SK-N-DZ (cell line): Measurements from ENCODE around the gene KLHDC9.

ENCODE experiments used
- DNase-seq: peaks from one replicate; pipeline ENCODE4 v3.0.0-alpha.2; 2015; ENCODE audit warnings: low spot score
- small RNA-seq, 2 experiments: library from RNA; depleted of rRNA; stranded (forward); fragments of <200 nt; gene quantifications; one replicate each; pipeline ENCODE3, GENCODE V24; 2014

Gene KLHDC9

DNA sequence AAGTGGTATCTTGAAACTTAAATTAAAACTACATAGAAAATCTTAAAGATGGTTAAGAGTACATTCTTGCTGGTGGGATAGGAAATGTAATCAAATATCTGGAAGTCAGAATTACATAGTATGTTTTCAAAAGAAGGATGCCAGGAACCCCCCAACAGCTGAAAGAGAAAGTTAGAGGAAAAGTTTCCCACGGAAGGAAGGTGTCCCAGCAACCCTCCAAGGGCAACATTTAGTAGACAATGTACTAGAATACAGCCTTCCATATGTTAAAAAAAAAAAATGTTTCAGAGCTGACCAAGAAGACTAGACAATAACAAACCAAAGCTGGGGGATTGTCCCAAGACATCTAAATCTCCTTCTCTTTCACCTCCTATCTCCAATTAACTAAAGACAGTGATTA, 32.1 kb downstream of the KLHDC9 start:
- no peak for DNase-seq

GRCh38 chr1:161131523-161132409, 33.6 kb downstream of the KLHDC9 start:
- DNase-seq, result no peak

DNA sequence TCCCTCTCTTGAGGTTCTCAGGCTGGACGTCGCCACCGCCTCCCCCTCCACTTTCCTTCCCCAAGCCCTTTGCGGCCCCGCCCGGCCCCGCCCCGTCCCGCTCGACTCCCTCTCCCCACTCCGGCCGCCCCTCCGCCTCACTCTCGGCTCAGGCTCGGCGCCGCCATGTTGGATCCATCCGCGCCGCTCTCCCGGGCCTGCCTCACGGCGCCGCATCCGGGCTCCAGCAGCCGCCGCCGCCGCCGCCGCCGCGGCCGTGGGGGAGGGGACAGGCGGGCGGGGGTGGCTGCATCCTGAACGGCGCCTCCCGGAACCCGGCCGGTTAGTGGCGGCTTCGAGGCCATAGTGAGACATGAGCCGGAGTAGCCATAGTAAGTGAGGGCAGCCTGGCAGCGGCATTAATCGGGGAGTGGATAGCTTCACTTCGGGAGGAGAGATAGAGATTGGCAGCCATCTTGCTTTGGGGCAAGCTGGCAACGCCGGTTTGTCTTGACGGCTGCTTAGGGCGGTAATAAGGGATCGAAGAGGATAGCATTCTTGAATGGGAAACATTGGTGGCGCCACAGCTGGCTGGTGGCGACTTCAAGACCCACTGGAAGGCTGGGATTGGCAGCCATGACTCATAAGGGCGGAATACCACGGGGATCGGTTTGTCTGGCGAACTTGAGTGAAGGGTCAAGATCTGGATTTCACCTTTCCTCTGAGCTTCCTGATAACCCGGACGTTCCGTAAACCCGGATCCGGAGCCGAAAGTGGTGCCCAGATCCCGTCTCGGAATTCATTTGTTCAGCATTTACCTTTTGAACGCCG, 34.5 kb downstream of the KLHDC9 start, which contains the start of gene DEDD:
DEDD (minus strand) TSS at position 258 of the 810 bp plus-strand sequence. CDS start 8,205 bp downstream, outside the sequence.
- DNase-seq, result peak; percentile 99

- DNase-seq, result no peak
Observed at GRCh38 chr1:161133220-161133740, 35.1 kb downstream of the KLHDC9 start.

GRCh38 chr1:161137881-161138280, 39.7 kb downstream of the KLHDC9 start:
- DNase-seq, result no peak

DNA sequence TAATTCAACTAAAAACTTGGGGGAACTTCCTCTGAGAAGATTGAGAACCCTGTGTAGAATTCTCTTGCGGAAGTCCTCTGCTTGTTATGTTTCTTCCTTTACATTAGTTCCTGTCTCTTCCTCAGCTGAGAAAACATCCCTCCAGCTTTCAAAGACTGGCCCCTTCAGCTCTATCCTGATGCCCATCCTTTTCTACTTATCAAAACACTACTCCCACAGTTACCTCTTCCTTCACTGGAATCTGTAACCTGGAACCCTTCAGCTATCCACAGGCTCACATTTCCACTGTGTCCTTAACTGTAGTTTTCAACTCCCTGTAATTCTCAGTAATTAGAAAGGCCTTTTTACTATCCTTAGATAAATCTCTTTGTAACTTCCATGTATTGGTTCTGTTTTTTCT, 40.3 kb downstream of the KLHDC9 start:
- no peak for DNase-seq

DNA sequence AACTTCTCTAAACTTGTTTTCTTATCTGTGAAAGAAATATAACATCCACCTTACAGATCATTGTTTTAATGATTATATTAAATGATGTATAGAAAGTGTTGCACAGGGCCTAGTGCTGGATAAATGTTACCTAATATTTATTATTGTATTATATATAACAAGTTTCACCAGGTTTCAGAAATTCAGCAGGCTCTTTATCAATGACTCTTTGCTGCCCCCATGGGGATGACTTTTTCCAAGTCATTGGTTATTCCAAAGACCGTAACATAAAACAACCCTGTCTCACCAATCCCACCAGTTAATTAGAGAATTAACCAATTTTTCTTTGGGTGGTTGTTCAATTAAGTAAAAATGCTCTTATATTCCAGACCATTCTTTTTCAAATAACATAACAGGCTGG, 41.6 kb downstream of the KLHDC9 start:
- DNase-seq, result peak; percentile 52

DNA sequence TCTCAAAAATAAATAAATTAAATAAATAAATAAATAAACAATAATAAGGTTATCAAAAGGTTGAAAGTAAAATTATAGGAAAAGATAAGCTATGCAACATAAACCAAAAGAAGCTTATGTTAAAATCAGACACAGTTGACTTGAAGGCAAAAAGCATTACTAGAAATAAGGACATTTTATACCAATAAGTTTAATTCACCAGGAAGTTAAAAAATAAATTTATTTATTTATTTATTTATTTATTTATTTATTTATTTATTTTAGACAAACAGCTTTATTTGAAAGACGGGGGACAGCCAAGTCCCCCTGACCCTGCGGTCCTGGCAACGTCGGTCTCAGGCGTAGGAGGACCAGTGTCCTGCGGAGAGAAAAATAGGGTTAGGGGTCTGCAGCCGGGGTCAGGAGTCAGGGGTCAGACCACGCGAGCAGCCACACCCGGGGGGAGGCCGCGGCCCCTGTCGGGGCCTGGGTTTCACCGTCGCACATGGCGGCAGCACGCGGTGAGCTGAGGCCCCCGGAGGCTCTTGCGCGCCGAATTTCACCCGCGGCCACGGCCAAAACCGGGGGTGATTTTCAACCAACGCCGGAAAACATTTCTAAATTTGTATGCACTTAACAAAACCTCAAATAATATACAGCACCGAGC, 42.7 kb downstream of the KLHDC9 start:
- no peak for DNase-seq

GRCh38 chr1:161145832-161146231, 47.7 kb downstream of the KLHDC9 start:
- no peak for DNase-seq

Small RNA genes within 50 kb of the gene (small RNA-seq; reads per million reads assigned to genes)
- 0 reads per million in 2 experiments for gene RF01225
